ENCODE measurements around the gene FAM47E.
"Not testable (repeated sequence)": the region's sequence is repeated elsewhere in the genome, so short reads cannot be mapped to it uniquely, and the experiment has no call there.

The FAM47E gene

GRCh38 chr4:76270244-76271175 is 19.0 kb downstream of the FAM47E start:
- DNase-seq (ENCODE audit: low read depth) = no peak

- DNase-seq (ENCODE audit: low read depth) = no peak
Measured at GRCh38 chr4:76271248-76271647, 19.7 kb downstream of the FAM47E start.

GRCh38 chr4:76272073-76272472 is 20.6 kb downstream of the FAM47E start:
- DNase-seq (ENCODE audit: low read depth) = no peak

GRCh38 chr4:76272582-76272981 is 21.1 kb downstream of the FAM47E start:
- no peak for DNase-seq (ENCODE audit: low read depth)

GRCh38 chr4:76272999-76273398 is 21.5 kb downstream of the FAM47E start:
- DNase-seq (ENCODE audit: low read depth) = no peak

- no peak for DNase-seq (ENCODE audit: low read depth)
Measured at GRCh38 chr4:76275486-76276124, 24.1 kb downstream of the FAM47E start.

GRCh38 chr4:76276813-76277212 is 25.3 kb downstream of the FAM47E start:
- DNase-seq (ENCODE audit: low read depth) = no peak

GRCh38 chr4:76277667-76278066 is 26.1 kb downstream of the FAM47E start:
- DNase-seq (ENCODE audit: low read depth) = no peak

- DNase-seq (ENCODE audit: low read depth) = no peak
Measured at GRCh38 chr4:76278583-76278982, 27.1 kb downstream of the FAM47E start.

- DNase-seq (ENCODE audit: low read depth) = no peak
Measured at GRCh38 chr4:76279462-76279861, 27.9 kb downstream of the FAM47E start.

GRCh38 chr4:76280488-76281441 is 29.2 kb downstream of the FAM47E start:
- DNase-seq (ENCODE audit: low read depth) = no peak

- DNase-seq (ENCODE audit: low read depth) = not testable (repeated sequence)
Measured at GRCh38 chr4:76281594-76281993, 30.1 kb downstream of the FAM47E start.

- DNase-seq (ENCODE audit: low read depth) = no peak
Measured at GRCh38 chr4:76282941-76283689, 31.6 kb downstream of the FAM47E start.

- no peak for DNase-seq (ENCODE audit: low read depth)
Measured at GRCh38 chr4:76283900-76284299, 32.4 kb downstream of the FAM47E start.

- DNase-seq (ENCODE audit: low read depth) = not testable (repeated sequence)
Measured at GRCh38 chr4:76287811-76288210, 36.3 kb downstream of the FAM47E start.

- DNase-seq (ENCODE audit: low read depth) = no peak
Measured at GRCh38 chr4:76292730-76293129, 41.2 kb downstream of the FAM47E start.

GRCh38 chr4:76293772-76294171 is 42.3 kb downstream of the FAM47E start:
- DNase-seq (ENCODE audit: low read depth) = no peak

- no peak for DNase-seq (ENCODE audit: low read depth)
Measured at GRCh38 chr4:76296286-76296820, 44.8 kb downstream of the FAM47E start.

- no peak for DNase-seq (ENCODE audit: low read depth)
Measured at GRCh38 chr4:76298227-76298626, 46.7 kb downstream of the FAM47E start.

GRCh38 chr4:76300012-76300411 is 48.5 kb downstream of the FAM47E start:
- no peak for DNase-seq (ENCODE audit: low read depth)

Data from fibroblast of the conjunctiva (primary cell).